WTC11 (cell line): ENCODE measurements around the gene ARHGEF38. TPM values are rescaled to one million over a fixed set of nuclear protein-coding genes. Genes with fewer than 3 reads are reported as not detected.

Experiments
- ATAC-seq: fragments of 200-7000 bp; cut with Tn5 transposase; 2 replicates; pipeline ENCODE4 v1.10.0; 2021; ENCODE audit warnings: mild to moderate bottlenecking, moderate library complexity
- CTCF ChIA-PET: fragments of 300-600 bp; sonication (Branson Sonifier 250); formaldehyde crosslinking; loops from one replicate; lab custom pipeline; 2021; ENCODE audit warnings: antibody characterized with exemption; lab: Charles Lee
- POLR2A ChIA-PET: fragments of 350-600 bp; sonication (Branson Sonifier 250); formaldehyde crosslinking; loops from one replicate; lab custom pipeline; 2021; ENCODE audit warnings: antibody characterized with exemption; lab: Charles Lee
- DNase-seq: peaks from one replicate; pipeline ENCODE4 v3.0.0; 2021; ENCODE audit warnings: low spot score
- H3K27ac Mint-ChIP-seq: 2 replicates; pipeline ENCODE4 v1.8.0; 2021; ENCODE audit warnings: mixed read lengths
- H3K27me3 Mint-ChIP-seq: 2 replicates; pipeline ENCODE4 v1.8.0; 2021; ENCODE audit warnings: low read depth, mild to moderate bottlenecking, moderate library complexity, mixed read lengths
- H3K36me3 Mint-ChIP-seq: 2 replicates; pipeline ENCODE4 v1.8.0; 2021; ENCODE audit warnings: mixed read lengths
- H3K4me1 Mint-ChIP-seq: 2 replicates; pipeline ENCODE4 v1.8.0; 2022; ENCODE audit warnings: mixed read lengths
- H3K4me3 Mint-ChIP-seq: 2 replicates; pipeline ENCODE4 v1.8.0; 2021; ENCODE audit warnings: mild to moderate bottlenecking, moderate library complexity, mixed read lengths
- H3K9me3 Mint-ChIP-seq: 2 replicates; pipeline ENCODE4 v1.8.0; 2021; ENCODE audit warnings: mixed read lengths
- ATF1 ChIP-seq: sonication (generic); formaldehyde crosslinking; IDR thresholded peaks from 2 replicates; pipeline ENCODE4 v1.8.1; 2023; ENCODE audit warnings: mild to moderate bottlenecking, moderate library complexity, missing genetic modification reagents
- E2F5 ChIP-seq: sonication (generic); formaldehyde crosslinking; IDR thresholded peaks from 2 replicates; pipeline ENCODE4 v1.8.1; 2022; ENCODE audit warnings: mild to moderate bottlenecking, moderate library complexity, missing genetic modification reagents
- FOXP4 ChIP-seq: sonication (generic); formaldehyde crosslinking; IDR thresholded peaks from 2 replicates; pipeline ENCODE4 v1.8.0; 2022; ENCODE audit warnings: mild to moderate bottlenecking, missing genetic modification reagents
- JAZF1 ChIP-seq: fragments of 250-450 bp; sonication (Bioruptor Pico); IDR thresholded peaks from 2 replicates; pipeline ENCODE4 v1.9.0; 2021; ENCODE audit warnings: moderate library complexity, mild to moderate bottlenecking, inconsistent platforms
- OVOL2 ChIP-seq: fragments of 250-450 bp; sonication (Bioruptor Pico); IDR thresholded peaks from 2 replicates; pipeline ENCODE4 v1.9.0; 2021; ENCODE audit warnings: mild to moderate bottlenecking, borderline replicate concordance
- RELA ChIP-seq: sonication (generic); formaldehyde crosslinking; IDR thresholded peaks from 2 replicates; pipeline ENCODE4 v1.8.1; 2022; ENCODE audit warnings: missing genetic modification reagents, mild to moderate bottlenecking, borderline replicate concordance
- TCF7 ChIP-seq: sonication (generic); formaldehyde crosslinking; IDR thresholded peaks from 2 replicates; pipeline ENCODE4 v1.8.0; 2022; ENCODE audit warnings: mild to moderate bottlenecking, low read depth, missing genetic modification reagents, moderate library complexity
- USF2 ChIP-seq: sonication (generic); formaldehyde crosslinking; IDR thresholded peaks from 2 replicates; pipeline ENCODE4 v1.8.1; 2023; ENCODE audit warnings: mild to moderate bottlenecking, missing genetic modification reagents, moderate library complexity
- ZNF232 ChIP-seq: sonication (generic); formaldehyde crosslinking; IDR thresholded peaks from 2 replicates; pipeline ENCODE4 v1.8.0; 2022; ENCODE audit warnings: mild to moderate bottlenecking, missing genetic modification reagents
- ZNF416 ChIP-seq: fragments of 250-450 bp; sonication (Bioruptor Pico); IDR thresholded peaks from 2 replicates; pipeline ENCODE4 v1.9.0; 2021; ENCODE audit warnings: mild to moderate bottlenecking, inconsistent platforms
- ZNF532 ChIP-seq: fragments of 250-450 bp; sonication (Bioruptor Pico); IDR thresholded peaks from 2 replicates; pipeline ENCODE4 v1.9.0; 2021; ENCODE audit warnings: mild to moderate bottlenecking, borderline replicate concordance
- total RNA-seq: library from RNA; stranded (reverse); gene quantifications from 3 replicates; pipeline ENCODE4 v1.2.3, GENCODE V29; 2021
- TF ChIP-seq, protein P1 (sequence below): fragments of 250-450 bp; sonication (Bioruptor Pico); IDR thresholded peaks from 2 replicates; pipeline ENCODE4 v1.9.0; 2021; ENCODE audit warnings: mild to moderate bottlenecking

Gene ARHGEF38
- total RNA-seq, 1 experiment from 2014 or later, result not detected

DNA sequence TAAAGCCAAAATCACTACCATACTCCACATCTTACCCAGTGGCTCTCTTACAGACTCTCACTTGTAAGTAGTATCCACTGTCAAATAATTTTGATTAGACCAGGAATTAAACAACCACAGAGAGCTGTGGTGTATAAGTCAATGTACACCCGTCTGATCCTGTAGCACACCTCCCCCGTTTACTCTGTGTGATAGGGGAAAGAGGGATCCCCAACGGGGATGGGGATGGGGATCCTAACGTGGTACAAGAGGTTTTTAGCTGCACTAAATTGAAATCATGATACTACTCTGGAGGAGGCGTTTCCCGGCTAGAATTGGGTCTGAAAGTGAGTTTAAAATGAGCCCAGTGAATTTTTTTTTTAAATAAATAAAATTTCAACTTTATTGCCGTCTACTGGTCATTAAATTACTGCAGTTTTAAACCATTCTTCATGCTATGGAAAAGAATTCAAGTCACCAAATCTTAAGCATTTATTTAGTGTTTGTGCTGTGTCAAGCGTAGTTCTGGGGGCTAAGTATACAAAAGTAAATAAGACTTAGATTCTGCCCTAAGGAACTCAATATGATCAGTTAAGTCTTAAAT lies 79.5 kb downstream of the ARHGEF38 start:
- ATAC-seq (no peak), DNase-seq (no peak)
- Mint-ChIP-seq H3K27ac (no peak overlapping the region), H3K9me3 (no peaks in the 10 kb centered on the region), H3K4me3 (no peak overlapping the region), H3K27me3 (no peaks in the 10 kb centered on the region), H3K36me3 (no peaks in the 10 kb centered on the region), H3K4me1 (no peaks in the 10 kb centered on the region)
- CTCF ChIA-PET, result interaction anchor here (1.2 kb wide), 1 partner anchor 35 kb away, joined by 4 read pairs; no protein-coding TSS in a partner anchor
- no peak for TF ChIP-seq OVOL2 (CRISPR knock-in tag)
- TF ChIP-seq USF2 (CRISPR knock-in tag), result no peak
- TF ChIP-seq RELA (CRISPR knock-in tag), result no peak
- TF ChIP-seq E2F5 (CRISPR knock-in tag), result no peak
- POLR2A ChIA-PET, result no interaction called here

DNA sequence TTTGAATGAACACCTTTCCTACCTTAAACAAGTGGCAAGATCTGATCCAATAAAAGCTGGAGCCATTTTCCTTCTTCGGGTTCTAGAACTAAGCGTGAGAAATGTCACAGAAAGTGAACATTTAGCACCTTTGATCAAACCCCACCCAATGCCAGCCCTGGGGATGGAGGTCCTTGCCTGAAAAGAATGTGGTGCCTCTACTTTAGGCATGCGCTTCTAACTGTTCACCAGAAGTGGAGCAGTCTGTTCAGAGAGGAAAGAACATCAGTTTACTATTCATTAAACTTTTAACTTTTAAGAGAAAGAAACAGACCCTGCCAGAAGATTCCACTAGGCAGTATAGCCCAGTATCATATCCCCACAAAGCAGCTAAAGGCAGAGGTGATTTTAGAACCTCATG lies 80.2 kb downstream of the ARHGEF38 start:
- Mint-ChIP-seq H3K4me3 (no peak overlapping the region), H3K27ac (no peak overlapping the region)
- CTCF ChIA-PET, result no interaction called here

GRCh38 chr4:105633241-105633640 lies 80.8 kb downstream of the ARHGEF38 start:
- CTCF ChIA-PET, result no interaction called here
- Mint-ChIP-seq H3K9me3 (no peaks in the 10 kb centered on the region), H3K27me3 (no peaks in the 10 kb centered on the region), H3K36me3 (no peaks in the 10 kb centered on the region), H3K4me3 (no peak overlapping the region), H3K4me1 (peaks cover 10% of the 10 kb centered on the region), H3K27ac (no peak overlapping the region)
- no peak for ATAC-seq
- TF ChIP-seq ZNF532 (CRISPR knock-in tag) (no peak), JAZF1 (CRISPR knock-in tag) (no peak), TCF7 (CRISPR knock-in tag) (no peak), ATF1 (CRISPR knock-in tag) (no peak), ZNF416 (no peak)
- TF ChIP-seq, protein P1, sequence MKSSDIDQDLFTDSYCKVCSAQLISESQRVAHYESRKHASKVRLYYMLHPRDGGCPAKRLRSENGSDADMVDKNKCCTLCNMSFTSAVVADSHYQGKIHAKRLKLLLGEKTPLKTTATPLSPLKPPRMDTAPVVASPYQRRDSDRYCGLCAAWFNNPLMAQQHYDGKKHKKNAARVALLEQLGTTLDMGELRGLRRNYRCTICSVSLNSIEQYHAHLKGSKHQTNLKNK, result no peak
- TF ChIP-seq, all 79 proteins: peak for 0
- no peak for DNase-seq
- POLR2A ChIA-PET, result no interaction called here

More for the DNA sequence above, 80.2 kb downstream of the ARHGEF38 start:
- Mint-ChIP-seq H3K9me3 (no peaks in the 10 kb centered on the region), H3K4me1 (peaks cover 4% of the 10 kb centered on the region), H3K27me3 (no peaks in the 10 kb centered on the region), H3K36me3 (no peaks in the 10 kb centered on the region)
- POLR2A ChIA-PET, result no interaction called here
- ATAC-seq, result peak; percentile 75
- TF ChIP-seq ZNF232 (no peak), TCF7 (CRISPR knock-in tag) (no peak), FOXP4 (CRISPR knock-in tag) (no peak)
- DNase-seq, result no peak
